ENCODE data around the gene TUBGCP2. TPM values are rescaled to one million over a fixed set of nuclear protein-coding genes. Genes with fewer than 3 reads are reported as not detected.

TUBGCP2 gene
- total and polyA plus RNA-seq, 9 of the 15 experiments (the other 6 are each of a cell fraction or from before 2014, with no cell fraction given) = 4.3 to 56.6 (median 28.4) TPM

DNA sequence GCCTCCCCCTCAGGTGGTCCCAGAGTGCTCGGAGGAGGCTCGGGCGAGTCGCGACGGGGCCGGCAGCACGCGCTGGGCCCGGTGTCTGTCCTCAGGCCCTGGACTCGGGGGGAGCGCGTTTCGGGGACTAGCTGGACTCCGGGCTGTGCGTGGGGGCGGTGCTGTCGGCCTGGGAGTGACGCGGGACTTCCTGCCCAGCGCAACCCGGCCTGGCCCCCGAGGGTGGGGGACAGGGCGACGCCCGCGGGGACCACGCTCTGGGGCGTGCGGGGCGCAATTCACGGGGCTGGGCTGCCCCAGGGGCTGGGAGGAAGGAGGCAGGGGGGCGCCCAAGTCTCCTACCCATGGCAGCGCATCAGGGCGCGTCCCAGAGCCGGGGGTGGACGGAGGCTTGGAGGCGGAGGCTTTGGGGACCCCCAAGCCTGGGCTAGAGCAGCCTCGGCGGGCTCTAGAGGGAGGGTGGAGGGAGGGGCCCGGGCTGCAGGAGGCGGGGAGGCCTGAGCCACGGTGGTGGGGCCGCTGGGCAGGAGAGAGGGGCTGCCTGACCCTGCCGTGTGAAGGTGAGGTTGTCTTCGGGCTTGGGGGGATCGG is 73.3 kb downstream of the TUBGCP2 start (continued):
- TF ChIP-seq MAZ (CRISPR knock-in tag; conservative IDR thresholded peaks at IDR 0.05 in 1 of 2, IDR thresholded peaks at IDR 0.05 in 1 of 2) = peak in 1 of 2 experiments; percentile 78; a peak in 2 of 4 replicates
- no peak for TF ChIP-seq ZNF707 (CRISPR knock-in tag; conservative IDR thresholded peaks at IDR 0.05)
- TF ChIP-seq ZBTB7A (IDR thresholded peaks at IDR 0.05; ENCODE audit: borderline replicate concordance, control insufficient read depth, low read depth, low read length) = peak; percentile 69; the same call in 1 of the 2 replicates
- TF ChIP-seq, protein P1, sequence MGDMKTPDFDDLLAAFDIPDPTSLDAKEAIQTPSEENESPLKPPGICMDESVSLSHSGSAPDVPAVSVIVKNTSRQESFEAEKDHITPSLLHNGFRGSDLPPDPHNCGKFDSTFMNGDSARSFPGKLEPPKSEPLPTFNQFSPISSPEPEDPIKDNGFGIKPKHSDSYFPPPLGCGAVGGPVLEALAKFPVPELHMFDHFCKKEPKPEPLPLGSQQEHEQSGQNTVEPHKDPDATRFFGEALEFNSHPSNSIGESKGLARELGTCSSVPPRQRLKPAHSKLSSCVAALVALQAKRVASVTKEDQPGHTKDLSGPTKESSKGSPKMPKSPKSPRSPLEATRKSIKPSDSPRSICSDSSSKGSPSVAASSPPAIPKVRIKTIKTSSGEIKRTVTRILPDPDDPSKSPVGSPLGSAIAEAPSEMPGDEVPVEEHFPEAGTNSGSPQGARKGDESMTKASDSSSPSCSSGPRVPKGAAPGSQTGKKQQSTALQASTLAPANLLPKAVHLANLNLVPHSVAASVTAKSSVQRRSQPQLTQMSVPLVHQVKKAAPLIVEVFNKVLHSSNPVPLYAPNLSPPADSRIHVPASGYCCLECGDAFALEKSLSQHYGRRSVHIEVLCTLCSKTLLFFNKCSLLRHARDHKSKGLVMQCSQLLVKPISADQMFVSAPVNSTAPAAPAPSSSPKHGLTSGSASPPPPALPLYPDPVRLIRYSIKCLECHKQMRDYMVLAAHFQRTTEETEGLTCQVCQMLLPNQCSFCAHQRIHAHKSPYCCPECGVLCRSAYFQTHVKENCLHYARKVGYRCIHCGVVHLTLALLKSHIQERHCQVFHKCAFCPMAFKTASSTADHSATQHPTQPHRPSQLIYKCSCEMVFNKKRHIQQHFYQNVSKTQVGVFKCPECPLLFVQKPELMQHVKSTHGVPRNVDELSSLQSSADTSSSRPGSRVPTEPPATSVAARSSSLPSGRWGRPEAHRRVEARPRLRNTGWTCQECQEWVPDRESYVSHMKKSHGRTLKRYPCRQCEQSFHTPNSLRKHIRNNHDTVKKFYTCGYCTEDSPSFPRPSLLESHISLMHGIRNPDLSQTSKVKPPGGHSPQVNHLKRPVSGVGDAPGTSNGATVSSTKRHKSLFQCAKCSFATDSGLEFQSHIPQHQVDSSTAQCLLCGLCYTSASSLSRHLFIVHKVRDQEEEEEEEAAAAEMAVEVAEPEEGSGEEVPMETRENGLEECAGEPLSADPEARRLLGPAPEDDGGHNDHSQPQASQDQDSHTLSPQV (IDR thresholded peaks at IDR 0.05) = 0 out of 2 replicates have a peak, but pooled peaks have one; percentile 35
- TF ChIP-seq, protein P2, sequence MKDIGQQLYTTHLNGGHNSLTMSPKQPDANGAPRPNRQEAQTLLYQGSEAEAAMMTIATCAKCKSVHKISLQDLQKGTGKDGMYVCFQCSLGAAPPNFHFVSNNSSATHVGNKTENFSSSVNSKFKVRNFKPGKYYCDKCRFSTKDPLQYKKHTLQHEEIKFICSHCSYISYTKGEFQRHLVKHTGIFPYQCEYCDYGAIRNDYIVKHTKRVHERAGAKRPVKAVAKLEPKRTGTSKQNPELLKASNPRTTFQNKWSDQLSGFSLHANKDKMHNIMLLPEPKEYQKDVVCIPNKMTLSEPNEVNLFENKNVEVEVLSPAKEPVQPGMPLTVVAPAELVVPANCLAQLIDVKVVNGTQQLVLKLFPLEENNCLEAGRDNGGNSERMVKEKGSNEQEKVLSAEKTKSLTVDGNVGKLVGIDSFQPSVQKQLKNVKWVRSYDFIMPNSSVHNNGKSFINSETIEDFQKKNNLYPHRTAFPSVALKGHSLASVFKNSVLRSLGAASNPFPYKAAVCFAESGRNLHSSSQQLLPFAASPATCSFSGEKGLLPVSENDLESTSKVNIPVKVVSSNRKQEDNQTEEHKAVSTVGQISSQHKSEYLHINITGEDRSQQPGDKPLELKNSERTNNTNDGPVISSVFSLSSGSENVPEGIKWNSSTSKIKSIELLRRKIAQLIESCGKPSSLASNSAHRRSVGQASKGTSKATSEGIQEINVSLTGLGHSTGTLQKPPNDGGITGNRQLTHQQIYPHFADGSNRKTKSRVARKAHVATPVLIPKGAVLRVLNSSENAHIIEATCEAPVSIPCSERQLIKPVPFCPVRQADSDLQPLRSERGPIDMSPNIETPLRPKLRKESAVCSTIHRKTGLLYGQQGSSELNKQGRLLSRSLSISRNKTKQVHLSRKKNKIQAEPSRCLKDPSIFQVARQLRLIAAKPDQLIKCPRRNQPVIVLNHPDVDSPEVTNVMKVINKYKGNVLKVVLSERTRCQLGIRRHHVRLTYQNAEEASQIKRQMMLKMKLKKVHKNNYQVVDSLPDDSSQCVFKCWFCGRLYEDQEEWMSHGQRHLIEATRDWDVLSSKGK (CRISPR knock-in tag; IDR thresholded peaks at IDR 0.05) = no peak
- TF ChIP-seq PHF20 (IDR thresholded peaks at IDR 0.05; ENCODE audit: partially characterized antibody) = peak; percentile 29
- peak; percentile 58 for TF ChIP-seq VEZF1 (CRISPR knock-in tag; IDR thresholded peaks at IDR 0.05)
- TF ChIP-seq POLR2G (IDR thresholded peaks at IDR 0.05; ENCODE audit: low read depth, low read length) = peak; percentile 58
- TF ChIP-seq, protein P3, sequence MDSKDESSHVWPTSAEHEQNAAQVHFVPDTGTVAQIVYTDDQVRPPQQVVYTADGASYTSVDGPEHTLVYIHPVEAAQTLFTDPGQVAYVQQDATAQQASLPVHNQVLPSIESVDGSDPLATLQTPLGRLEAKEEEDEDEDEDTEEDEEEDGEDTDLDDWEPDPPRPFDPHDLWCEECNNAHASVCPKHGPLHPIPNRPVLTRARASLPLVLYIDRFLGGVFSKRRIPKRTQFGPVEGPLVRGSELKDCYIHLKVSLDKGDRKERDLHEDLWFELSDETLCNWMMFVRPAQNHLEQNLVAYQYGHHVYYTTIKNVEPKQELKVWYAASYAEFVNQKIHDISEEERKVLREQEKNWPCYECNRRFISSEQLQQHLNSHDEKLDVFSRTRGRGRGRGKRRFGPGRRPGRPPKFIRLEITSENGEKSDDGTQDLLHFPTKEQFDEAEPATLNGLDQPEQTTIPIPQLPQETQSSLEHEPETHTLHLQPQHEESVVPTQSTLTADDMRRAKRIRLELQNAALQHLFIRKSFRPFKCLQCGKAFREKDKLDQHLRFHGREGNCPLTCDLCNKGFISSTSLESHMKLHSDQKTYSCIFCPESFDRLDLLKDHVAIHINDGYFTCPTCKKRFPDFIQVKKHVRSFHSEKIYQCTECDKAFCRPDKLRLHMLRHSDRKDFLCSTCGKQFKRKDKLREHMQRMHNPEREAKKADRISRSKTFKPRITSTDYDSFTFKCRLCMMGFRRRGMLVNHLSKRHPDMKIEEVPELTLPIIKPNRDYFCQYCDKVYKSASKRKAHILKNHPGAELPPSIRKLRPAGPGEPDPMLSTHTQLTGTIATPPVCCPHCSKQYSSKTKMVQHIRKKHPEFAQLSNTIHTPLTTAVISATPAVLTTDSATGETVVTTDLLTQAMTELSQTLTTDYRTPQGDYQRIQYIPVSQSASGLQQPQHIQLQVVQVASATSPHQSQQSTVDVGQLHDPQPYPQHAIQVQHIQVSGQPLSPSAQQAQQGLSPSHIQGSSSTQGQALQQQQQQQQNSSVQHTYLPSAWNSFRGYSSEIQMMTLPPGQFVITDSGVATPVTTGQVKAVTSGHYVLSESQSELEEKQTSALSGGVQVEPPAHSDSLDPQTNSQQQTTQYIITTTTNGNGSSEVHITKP (IDR thresholded peaks at IDR 0.05; ENCODE audit: partially characterized antibody) = no peak
- peak in 1 of 2 experiments; percentile 27; a peak in 2 of 4 replicates for TF ChIP-seq NRF1 (conservative IDR thresholded peaks at IDR 0.05 in 1 of 2, IDR thresholded peaks at IDR 0.05 in 1 of 2)
